HepG2 (cell line): ENCODE measurements around the gene NFKB2. TPM values are rescaled to one million over a fixed set of nuclear protein-coding genes. Genes with fewer than 3 reads are reported as not detected.

ENCODE experiments used
- ATF7-NPFF ChIP-seq: sonication (generic); formaldehyde crosslinking; IDR thresholded peaks from 2 replicates; pipeline ENCODE4 v1.8.1; 2023; ENCODE audit warnings: mild to moderate bottlenecking, low read depth, missing genetic modification reagents, moderate library complexity
- CBX5 ChIP-seq: sonication (generic); formaldehyde crosslinking; IDR thresholded peaks from 2 replicates; pipeline ENCODE4 v1.4.0; 2020; ENCODE audit warnings: missing genetic modification reagents, borderline replicate concordance
- CC2D1A ChIP-seq: sonication (generic); formaldehyde crosslinking; IDR thresholded peaks from 2 replicates; pipeline ENCODE4 v1.8.1; 2023; ENCODE audit warnings: mild to moderate bottlenecking, missing genetic modification reagents
- EED ChIP-seq: sonication (generic); formaldehyde crosslinking; IDR thresholded peaks from 2 replicates; pipeline ENCODE4 v1.5.0; 2020; ENCODE audit warnings: mild to moderate bottlenecking, missing genetic modification reagents
- ERF ChIP-seq: IDR thresholded peaks from 2 replicates; pipeline ENCODE4 v1.6.1; 2018; ENCODE audit warnings: missing biosample characterization, missing genetic modification reagents
- FOXC1 ChIP-seq: sonication (generic); formaldehyde crosslinking; IDR thresholded peaks from 2 replicates; pipeline ENCODE4 v1.8.0; 2022; ENCODE audit warnings: mild to moderate bottlenecking, missing genetic modification reagents, borderline replicate concordance
- HNF4G ChIP-seq, 2 experiments: sonication (generic) in 1 of 2; formaldehyde crosslinking in 1 of 2; IDR thresholded peaks; 2 replicates each; pipeline versions ENCODE4 v1.4.0 to v1.6.1; 2011 to 2020; ENCODE audit warnings: borderline replicate concordance in 2 of 2, low read depth in 2 of 2, mild to moderate bottlenecking in 2 of 2, low read length in 1 of 2, missing genetic modification reagents in 1 of 2, moderate library complexity in 1 of 2
- LCORL ChIP-seq, 2 experiments: fragments of 450-650 bp in 1 of 2; sonication (generic) in 1 of 2; formaldehyde crosslinking in 1 of 2; IDR thresholded peaks; 2 replicates each; pipeline versions ENCODE4 v1.5.0 to v1.6.1; 2017 to 2020; ENCODE audit warnings: antibody characterized with exemption in 1 of 2, missing genetic modification reagents in 1 of 2
- MEIS2 ChIP-seq: sonication (generic); formaldehyde crosslinking; IDR thresholded peaks from 2 replicates; pipeline ENCODE4 v1.9.0; 2021; ENCODE audit warnings: mild to moderate bottlenecking, missing genetic modification reagents
- MXD4 ChIP-seq: IDR thresholded peaks from 2 replicates; pipeline ENCODE4 v1.6.1; 2016; ENCODE audit warnings: mild to moderate bottlenecking, missing biosample characterization, missing genetic modification reagents
- NAIF1 ChIP-seq: sonication (generic); formaldehyde crosslinking; IDR thresholded peaks from 2 replicates; pipeline ENCODE4 v1.5.0; 2020; ENCODE audit warnings: mild to moderate bottlenecking, missing genetic modification reagents, borderline replicate concordance
- NFE2L2 ChIP-seq: fragments of 150-350 bp; IDR thresholded peaks from 2 replicates; pipeline ENCODE4 v1.6.1; 2014; ENCODE audit warnings: low read length
- NR3C1 ChIP-seq: sonication (generic); formaldehyde crosslinking; IDR thresholded peaks from 2 replicates; pipeline ENCODE4 v1.4.0; 2020; ENCODE audit warnings: missing genetic modification reagents
- PCBP2 ChIP-seq: fragments of 200-400 bp; formaldehyde crosslinking; optimal IDR thresholded peaks from 2 replicates; pipeline ENCODE3; 2018; ENCODE audit warnings: low read length, low read depth; ENCODE audit not compliant: poor library complexity, severe bottlenecking
- POLR2A ChIP-seq, 2 experiments: IDR thresholded peaks; 2 replicates each; pipeline ENCODE4 v1.6.1; 2011; ENCODE audit warnings: low read depth in 2 of 2, low read length in 2 of 2, mild to moderate bottlenecking in 1 of 2, moderate library complexity in 1 of 2; ENCODE audit not compliant: insufficient read depth in 1 of 2
- RBFOX2 ChIP-seq: fragments of 200-400 bp; formaldehyde crosslinking; IDR thresholded peaks from 2 replicates; pipeline ENCODE4 v1.6.1; 2017; ENCODE audit warnings: low read depth, mild to moderate bottlenecking, low read length
- RCOR2 ChIP-seq: IDR thresholded peaks from 2 replicates; pipeline ENCODE4 v1.6.1; 2016; ENCODE audit warnings: missing biosample characterization, missing genetic modification reagents
- RFX3 ChIP-seq: IDR thresholded peaks from 2 replicates; pipeline ENCODE4 v1.6.1; 2016; ENCODE audit warnings: missing biosample characterization, missing genetic modification reagents
- TOE1 ChIP-seq: sonication (generic); formaldehyde crosslinking; IDR thresholded peaks from 2 replicates; pipeline ENCODE4 v1.4.0; 2020; ENCODE audit warnings: mild to moderate bottlenecking, missing genetic modification reagents
- TP53 ChIP-seq: sonication (generic); formaldehyde crosslinking; conservative IDR thresholded peaks from 2 replicates; pipeline ENCODE4 v1.4.0; 2020; ENCODE audit warnings: missing genetic modification reagents
- ZBTB1 ChIP-seq: sonication (generic); formaldehyde crosslinking; IDR thresholded peaks from 2 replicates; pipeline ENCODE4 v1.4.0; 2020; ENCODE audit warnings: missing genetic modification reagents, borderline replicate concordance
- ZBTB34 ChIP-seq: sonication (generic); formaldehyde crosslinking; IDR thresholded peaks from 2 replicates; pipeline ENCODE4 v1.8.0; 2022; ENCODE audit warnings: mild to moderate bottlenecking, missing genetic modification reagents
- ZHX1 ChIP-seq: sonication (generic); formaldehyde crosslinking; IDR thresholded peaks from 2 replicates; pipeline ENCODE4 v1.8.1; 2022; ENCODE audit warnings: low read depth, mild to moderate bottlenecking, missing genetic modification reagents
- ZNF101 ChIP-seq: sonication (generic); formaldehyde crosslinking; IDR thresholded peaks from 2 replicates; pipeline ENCODE4 v1.4.0; 2020; ENCODE audit warnings: mild to moderate bottlenecking, low read depth, missing genetic modification reagents, borderline replicate concordance
- ZNF225 ChIP-seq: sonication (generic); formaldehyde crosslinking; IDR thresholded peaks from 2 replicates; pipeline ENCODE4 v1.4.0; 2020; ENCODE audit warnings: mild to moderate bottlenecking, missing genetic modification reagents
- ZNF557 ChIP-seq: sonication (generic); formaldehyde crosslinking; IDR thresholded peaks from 2 replicates; pipeline ENCODE4 v1.4.0; 2020; ENCODE audit warnings: missing genetic modification reagents
- ZNF737 ChIP-seq: sonication (generic); formaldehyde crosslinking; IDR thresholded peaks from 2 replicates; pipeline ENCODE4 v1.5.0; 2020; ENCODE audit warnings: missing genetic modification reagents, mild to moderate bottlenecking, borderline replicate concordance
- polyA plus RNA-seq, 8 experiments: library from polyadenylated mRNA; depleted of rRNA in 3 of 8; stranded (reverse) in 7 of 8; unstranded in 1 of 8; fragments of >200 nt; fragmentation: Illumina TruSeq in 4 of 8; extraction: Trizol in 4 of 8; gene quantifications; 2 replicates each; pipeline versions ENCODE4 v1.2.1 to v1.2.3, GENCODE V29; 2011 to 2016; ENCODE audit warnings: low read depth in 4 of 8, missing spikeins in 1 of 8, mixed read lengths in 1 of 8; ENCODE audit not compliant: insufficient read depth in 1 of 8
- total RNA-seq, 5 experiments: library from RNA; depleted of rRNA; stranded (reverse); fragments of >200 nt; fragmentation: Illumina TruSeq; extraction: Trizol; gene quantifications; 2 replicates each; pipeline ENCODE4 v1.2.3, GENCODE V29; 2016; ENCODE audit warnings: low read depth in 1 of 5
- TF ChIP-seq, protein P1 (sequence below): IDR thresholded peaks from 2 replicates; pipeline ENCODE4 v1.6.1; 2012; ENCODE audit warnings: inconsistent platforms

The NFKB2 gene
- total and polyA plus RNA-seq, 2 of the 13 experiments (the other 11 are each of a cell fraction or from before 2014, with no cell fraction given): 7.7 to 12.5 TPM

- TF ChIP-seq HNF4G (IDR thresholded peaks at IDR 0.05; ENCODE audit: borderline replicate concordance, low read depth, low read length) (peak; percentile 12; the same call in 1 of the 2 replicates), HNF4G (CRISPR knock-in tag; IDR thresholded peaks at IDR 0.05; ENCODE audit: borderline replicate concordance, low read depth) (no peak), ZNF101 (CRISPR knock-in tag) (no peak), ZNF557 (CRISPR knock-in tag) (0 out of 2 replicates have a peak, but pooled peaks have one; percentile 62), ERF (CRISPR knock-in tag) (peak; percentile 87), ZHX1 (peak; percentile 85; the same call in 1 of the 2 replicates), RCOR2 (CRISPR knock-in tag) (0 out of 2 replicates have a peak, but pooled peaks have one; percentile 20), RFX3 (CRISPR knock-in tag) (no peak), NFE2L2 (no peak), ZNF737 (CRISPR knock-in tag) (0 out of 2 replicates have a peak, but pooled peaks have one; percentile 70), RBFOX2 (peak; percentile 65), TP53 (CRISPR knock-in tag) (no peak; the same call in 1 of the 2 replicates), MXD4 (CRISPR knock-in tag) (peak; percentile 81; the same call in 1 of the 2 replicates), ZBTB1 (no peak), PCBP2 (no peak), CC2D1A (CRISPR knock-in tag) (0 out of 2 replicates have a peak, but pooled peaks have one; percentile 82), FOXC1 (CRISPR knock-in tag) (peak; percentile 80; the same call in 1 of the 2 replicates), NAIF1 (CRISPR knock-in tag) (no peak), CBX5 (peak; percentile 91), MEIS2 (CRISPR knock-in tag) (peak; percentile 21; the same call in 1 of the 2 replicates), ZBTB34 (CRISPR knock-in tag) (0 out of 2 replicates have a peak, but pooled peaks have one; percentile 20), ATF7-NPFF (CRISPR knock-in tag) (peak; percentile 90), POLR2A (IDR thresholded peaks at IDR 0.05; ENCODE audit: insufficient read depth in 1 of 2, low read depth in 2 of 2, low read length in 2 of 2) (no peak; a peak in 1 of 4 replicates), EED (CRISPR knock-in tag) (no peak), ZNF225 (CRISPR knock-in tag) (no peak), TOE1 (CRISPR knock-in tag) (no peak), NR3C1 (no peak), LCORL (IDR thresholded peaks at IDR 0.05) (no peak), LCORL (CRISPR knock-in tag; IDR thresholded peaks at IDR 0.05) (peak; percentile 85)
- TF ChIP-seq, protein P1, sequence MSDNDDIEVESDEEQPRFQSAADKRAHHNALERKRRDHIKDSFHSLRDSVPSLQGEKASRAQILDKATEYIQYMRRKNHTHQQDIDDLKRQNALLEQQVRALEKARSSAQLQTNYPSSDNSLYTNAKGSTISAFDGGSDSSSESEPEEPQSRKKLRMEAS: peak; percentile 99
These were observed 27.1 kb downstream of the NFKB2 start (continued) for GRCh38 chr10:102422545-102423129.
